Tibial nerve (tissue), 4 donors: Measurements from ENCODE around the gene OTUD1. TPM values are rescaled to one million over a fixed set of nuclear protein-coding genes. Genes with fewer than 3 reads are reported as not detected.

Source experiments
- DNase-seq, 2 donors: peaks; one replicate each; pipeline ENCODE4 v3.0.0-alpha.2; 2019; ENCODE audit warnings: low spot score in 2 of 2
- H3K27ac ChIP-seq, 4 donors: fragments of 200-600 bp; sonication (generic) in 3 of 4; one replicate each; pipeline ENCODE4 v1.5.1; 2017 to 2019; ENCODE audit warnings: mild to moderate bottlenecking in 1 of 4
- H3K27me3 ChIP-seq, 2 donors: fragments of 200-600 bp; sonication (generic) in 1 of 2; one replicate each; pipeline versions ENCODE4 v1.5.1 to v1.6.0; 2017 to 2019
- H3K36me3 ChIP-seq, 3 donors: fragments of 200-600 bp; sonication (generic); one replicate each; pipeline ENCODE4 v1.5.1; 2018 to 2019
- H3K4me1 ChIP-seq, 4 donors: fragments of 200-600 bp; sonication (generic) in 3 of 4; one replicate each; pipeline ENCODE4 v1.5.1; 2017 to 2019
- H3K4me3 ChIP-seq, 4 donors: fragments of 200-600 bp; sonication (generic) in 3 of 4; one replicate each; pipeline ENCODE4 v1.5.1; 2017 to 2019; ENCODE audit warnings: mild to moderate bottlenecking in 1 of 4, moderate library complexity in 1 of 4
- H3K9me3 ChIP-seq, 4 donors: fragments of 200-600 bp; sonication (generic) in 3 of 4; one replicate each; pipeline ENCODE4 v1.5.1; 2017 to 2019
- CTCF ChIP-seq, 5 experiments: fragments of 200-600 bp in 3 of 5; fragments of 450-650 bp in 2 of 5; sonication (generic) in 3 of 5; IDR thresholded peaks; one replicate each; pipeline ENCODE4 v1.5.1; 2016 to 2019; ENCODE audit warnings: antibody characterized with exemption in 5 of 5, mild to moderate bottlenecking in 3 of 5, moderate library complexity in 2 of 5
- EP300 ChIP-seq, 2 donors: sonication (generic); formaldehyde crosslinking; IDR thresholded peaks; one replicate each; pipeline ENCODE4 v1.6.1; 2017; ENCODE audit warnings: antibody characterized with exemption in 2 of 2, mild to moderate bottlenecking in 1 of 2
- POLR2A ChIP-seq, 2 donors: fragments of 450-650 bp; IDR thresholded peaks; one replicate each; pipeline ENCODE4 v1.6.1; 2017; ENCODE audit warnings: antibody characterized with exemption in 2 of 2, mild to moderate bottlenecking in 2 of 2, moderate library complexity in 2 of 2
- WGBS, 2 donors: methylation state at CpG; one replicate each; pipeline ENCODE4 v1.1.5; 2018; 5-methylcytosine and 5-hydroxymethylcytosine counted together
- total RNA-seq, 4 donors: library from RNA; depleted of rRNA; stranded (reverse); fragments of >200 nt; gene quantifications; one replicate each; pipeline ENCODE4 v1.1.0, GENCODE V29; 2016

Gene OTUD1
- total RNA-seq, 4 donors from 2014 or later: 12.1 to 18.6 (median 15.9) TPM

GRCh38 chr10:23448802-23449570 lies 10.1 kb downstream of the OTUD1 start:
- DNase-seq: no peak
- 71 to 74% methylated on average over 7 of the region's 7 CpGs for WGBS, 2 donors
- H3K27me3 ChIP-seq: no peaks in the 10 kb centered on the region
- peaks cover 0 to 26% (median 0%) of the 10 kb centered on the region in 3 donors for H3K36me3 ChIP-seq
- no peaks in the 10 kb centered on the region for H3K9me3 ChIP-seq
- H3K4me1 ChIP-seq: peaks cover 0 to 24% (median 9%) of the 10 kb centered on the region in 4 donors
- TF ChIP-seq POLR2A (IDR thresholded peaks at IDR 0.05): no peak
- TF ChIP-seq EP300 (IDR thresholded peaks at IDR 0.05): peak in 1 of 2 donors; percentile 49
- H3K4me3 ChIP-seq: no peak overlapping the region
- H3K27ac ChIP-seq: peak overlapping the region in 2 of 4 donors; percentile 6 to 10

GRCh38 chr10:23452033-23452655 lies 13.3 kb downstream of the OTUD1 start:
- H3K9me3 ChIP-seq: no peaks in the 10 kb centered on the region
- H3K4me3 ChIP-seq: no peak overlapping the region
- H3K27me3 ChIP-seq: no peaks in the 10 kb centered on the region
- H3K36me3 ChIP-seq: peaks cover 0 to 14% (median 0%) of the 10 kb centered on the region in 3 donors
- H3K4me1 ChIP-seq: peaks cover 0 to 10% (median 7%) of the 10 kb centered on the region in 4 donors
- TF ChIP-seq CTCF (IDR thresholded peaks at IDR 0.05) (no peak), EP300 (IDR thresholded peaks at IDR 0.05) (no peak), POLR2A (IDR thresholded peaks at IDR 0.05) (no peak)
- H3K27ac ChIP-seq: peak overlapping the region in 1 of 4 donors; percentile 50
- no peak for DNase-seq
- 83 to 84% methylated on average over 4 of the region's 4 CpGs for WGBS, 2 donors

GRCh38 chr10:23453465-23453864 lies 14.6 kb downstream of the OTUD1 start:
- 90 to 91% methylated on average over 4 of the region's 4 CpGs for WGBS, 2 donors
- H3K4me1 ChIP-seq: peaks cover 0 to 7% (median 7%) of the 10 kb centered on the region in 4 donors
- H3K27me3 ChIP-seq: no peaks in the 10 kb centered on the region
- H3K36me3 ChIP-seq: peaks cover 0 to 6% (median 0%) of the 10 kb centered on the region in 3 donors
- no peak overlapping the region for H3K4me3 ChIP-seq
- TF ChIP-seq CTCF (IDR thresholded peaks at IDR 0.05) (no peak), POLR2A (IDR thresholded peaks at IDR 0.05) (no peak), EP300 (IDR thresholded peaks at IDR 0.05) (no peak)
- H3K9me3 ChIP-seq: no peaks in the 10 kb centered on the region
- DNase-seq: no peak
- H3K27ac ChIP-seq: no peak overlapping the region

GRCh38 chr10:23457632-23458417 lies 18.9 kb downstream of the OTUD1 start:
- DNase-seq: no peak
- Histone ChIP-seq H3K4me1 (no peaks in the 10 kb centered on the region), H3K4me3 (no peak overlapping the region), H3K27ac (no peak overlapping the region), H3K9me3 (no peaks in the 10 kb centered on the region), H3K36me3 (no peaks in the 10 kb centered on the region), H3K27me3 (no peaks in the 10 kb centered on the region)
- no peak for TF ChIP-seq EP300 (IDR thresholded peaks at IDR 0.05)
- no peak for TF ChIP-seq CTCF (IDR thresholded peaks at IDR 0.05)
- 55 to 63% methylated on average over 6 of the region's 6 CpGs for WGBS, 2 donors

- no peaks in the 10 kb centered on the region for H3K27me3 ChIP-seq
- TF ChIP-seq POLR2A (IDR thresholded peaks at IDR 0.05) (no peak), EP300 (IDR thresholded peaks at IDR 0.05) (no peak), CTCF (IDR thresholded peaks at IDR 0.05) (no peak)
- H3K36me3 ChIP-seq: no peaks in the 10 kb centered on the region
- no peaks in the 10 kb centered on the region for H3K9me3 ChIP-seq
- 56 to 62% methylated on average over 6 of the region's 6 CpGs for WGBS, 2 donors
- no peak overlapping the region for H3K4me3 ChIP-seq
- DNase-seq: no peak
- H3K4me1 ChIP-seq: no peaks in the 10 kb centered on the region
- H3K27ac ChIP-seq: no peak overlapping the region
Measured at GRCh38 chr10:23459308-23459939, 20.5 kb downstream of the OTUD1 start.
